Measurements from ENCODE around the gene FREM1.
"Not testable (repeated sequence)": the region's sequence is repeated elsewhere in the genome, so short reads cannot be mapped to it uniquely, and the experiment has no call there.

Gene FREM1

GRCh38 chr9:14932641-14933040 is 22.4 kb upstream of the FREM1 start:
- no peak for DNase-seq (ENCODE audit: low read depth)
- no peak for TF ChIP-seq CTCF (IDR thresholded peaks at IDR 0.05; ENCODE audit: insufficient read depth, low read depth, low read length, missing control alignments)
- H3K4me3 ChIP-seq (ENCODE audit: low read depth, low read length): no peak overlapping the region

- no peak overlapping the region for H3K4me3 ChIP-seq (ENCODE audit: low read depth, low read length)
- no peak for DNase-seq (ENCODE audit: low read depth)
Measured at GRCh38 chr9:14932231-14932630, 22.0 kb upstream of the FREM1 start.

GRCh38 chr9:14926941-14927624 is 16.9 kb upstream of the FREM1 start:
- DNase-seq (ENCODE audit: low read depth): no peak

More at GRCh38 chr9:14932231-14932630, 22.0 kb upstream of the FREM1 start:
- TF ChIP-seq CTCF (IDR thresholded peaks at IDR 0.05; ENCODE audit: insufficient read depth, low read depth, low read length, missing control alignments): no peak

GRCh38 chr9:14924230-14925219 is 14.3 kb upstream of the FREM1 start:
- no peak for DNase-seq (ENCODE audit: low read depth)
- TF ChIP-seq CTCF (IDR thresholded peaks at IDR 0.05; ENCODE audit: insufficient read depth, low read depth, low read length, missing control alignments): no peak
- H3K4me3 ChIP-seq (ENCODE audit: low read depth, low read length): no peak overlapping the region

More at GRCh38 chr9:14926941-14927624, 16.9 kb upstream of the FREM1 start:
- no peak for TF ChIP-seq CTCF (IDR thresholded peaks at IDR 0.05; ENCODE audit: insufficient read depth, low read depth, low read length, missing control alignments)
- no peak overlapping the region for H3K4me3 ChIP-seq (ENCODE audit: low read depth, low read length)

- no peak overlapping the region for H3K4me3 ChIP-seq (ENCODE audit: low read depth, low read length)
- no peak for TF ChIP-seq CTCF (IDR thresholded peaks at IDR 0.05; ENCODE audit: insufficient read depth, low read depth, low read length, missing control alignments)
- no peak for DNase-seq (ENCODE audit: low read depth)
Measured at GRCh38 chr9:14923701-14924100, 13.5 kb upstream of the FREM1 start.

GRCh38 chr9:14920805-14921204 is 10.6 kb upstream of the FREM1 start:
- not testable (repeated sequence) for H3K4me3 ChIP-seq (ENCODE audit: low read depth, low read length); DNase-seq (ENCODE audit: low read depth)

GRCh38 chr9:14913366-14913765 is 3.1 kb upstream of the FREM1 start:
- DNase-seq (ENCODE audit: low read depth): no peak
- no peak for TF ChIP-seq CTCF (IDR thresholded peaks at IDR 0.05; ENCODE audit: insufficient read depth, low read depth, low read length, missing control alignments)
- no peak overlapping the region for H3K4me3 ChIP-seq (ENCODE audit: low read depth, low read length)
